GM21447 (cell line): ENCODE results near the gene LHX6.

Experiments
- ATAC-seq: cut with Tn5 transposase; IDR thresholded peaks from one replicate; pipeline ENCODE4 v1.9.1; 2021; ENCODE audit not compliant: unreplicated experiment

LHX6 gene

DNA sequence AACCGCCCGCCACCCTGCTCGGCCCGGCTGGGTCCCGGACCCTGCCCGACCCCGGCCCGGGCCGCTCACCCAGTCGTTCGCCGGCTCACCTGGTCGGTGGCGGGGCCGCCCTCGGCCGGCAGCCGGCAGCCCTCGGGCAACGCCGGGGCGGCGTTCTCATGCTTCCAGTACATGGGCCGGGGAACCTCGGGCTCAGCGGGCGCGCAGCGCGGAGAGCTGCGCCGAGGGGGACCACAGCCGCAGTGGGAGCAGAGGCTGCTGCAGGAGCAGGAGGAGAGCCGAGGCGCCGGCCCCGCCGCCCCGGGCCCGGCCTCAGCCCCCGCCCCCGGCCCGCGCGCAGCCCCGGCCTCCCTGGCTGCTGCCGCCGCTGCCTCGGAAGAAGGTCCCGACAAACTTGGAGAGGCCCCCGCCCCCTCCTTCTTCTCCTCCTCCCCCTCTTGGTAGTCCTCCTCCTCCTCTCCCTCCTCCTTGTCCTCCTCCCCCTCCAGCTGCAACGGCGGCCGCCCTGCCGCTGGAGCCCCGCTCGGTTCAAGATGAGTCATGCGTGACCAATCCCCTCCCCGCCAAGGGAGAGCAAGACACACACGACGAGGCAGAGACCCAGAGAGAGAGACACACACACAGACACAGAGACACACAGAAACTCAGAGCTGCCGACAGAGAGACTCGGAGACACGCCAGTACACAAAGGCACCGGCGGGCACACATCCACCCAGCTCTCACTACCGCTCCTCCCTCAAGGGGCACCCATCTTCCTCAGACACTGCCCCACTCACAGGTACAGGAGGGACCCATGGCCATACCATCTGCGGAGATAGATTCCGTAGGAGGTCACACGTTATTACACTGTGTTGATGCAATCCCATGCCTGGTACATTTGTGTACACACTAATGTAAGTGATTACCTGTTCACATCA, at the start of gene LHX6:
LHX6 (minus strand) TSS at position 390 of the 917 bp plus-strand sequence; CDS start at position 173, 217 bp downstream.
- ATAC-seq, result no peak

DNA sequence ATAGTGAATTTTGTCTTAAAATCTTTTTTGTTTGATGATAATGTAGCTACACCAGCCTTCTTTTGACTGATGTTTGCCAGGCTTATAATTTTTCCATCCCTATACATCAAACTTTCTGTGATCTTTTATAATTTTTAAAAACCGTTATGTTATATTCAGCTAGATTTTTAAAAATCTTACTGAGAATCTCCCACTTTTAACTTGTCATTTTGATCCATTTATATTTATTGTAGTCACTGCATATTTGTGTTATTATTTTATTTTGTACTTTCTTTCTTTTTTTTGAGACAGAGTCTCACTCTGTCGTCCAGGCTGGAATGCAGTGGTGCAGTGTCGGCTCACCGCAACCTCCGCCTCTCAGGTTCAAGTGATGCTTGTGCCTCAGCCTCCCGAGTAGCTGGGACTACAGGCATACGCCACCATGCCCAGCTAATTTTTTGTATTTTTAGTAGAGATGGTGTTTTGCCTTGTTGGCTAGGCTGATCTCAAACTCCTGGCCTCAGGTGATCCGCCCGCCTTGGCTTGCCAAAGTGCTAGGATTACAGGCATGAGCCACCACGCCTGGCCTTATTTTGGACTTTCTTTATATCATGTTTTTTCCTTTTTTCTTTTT, 48.6 kb upstream of the LHX6 start:
- ATAC-seq, result no peak

DNA sequence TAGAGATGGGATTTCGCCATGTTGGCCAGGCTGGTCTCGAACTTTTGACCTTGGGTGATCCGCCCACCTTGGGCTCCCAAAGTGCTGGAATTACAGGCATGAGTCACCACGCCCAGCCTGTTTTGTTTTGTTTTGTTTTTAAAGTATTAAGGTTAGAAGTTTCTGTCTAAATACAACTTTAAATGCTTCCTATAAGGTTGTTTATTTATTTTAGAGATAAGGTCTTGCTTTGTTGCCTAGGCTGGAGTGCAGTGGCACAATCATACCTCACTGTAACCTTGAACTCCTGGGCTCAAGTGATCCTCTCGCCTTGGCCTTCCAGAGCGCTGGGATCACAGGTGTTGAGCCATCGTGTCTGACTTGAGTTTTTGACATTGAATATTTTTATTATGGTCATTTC, 47.3 kb upstream of the LHX6 start:
- ATAC-seq, result no peak

DNA sequence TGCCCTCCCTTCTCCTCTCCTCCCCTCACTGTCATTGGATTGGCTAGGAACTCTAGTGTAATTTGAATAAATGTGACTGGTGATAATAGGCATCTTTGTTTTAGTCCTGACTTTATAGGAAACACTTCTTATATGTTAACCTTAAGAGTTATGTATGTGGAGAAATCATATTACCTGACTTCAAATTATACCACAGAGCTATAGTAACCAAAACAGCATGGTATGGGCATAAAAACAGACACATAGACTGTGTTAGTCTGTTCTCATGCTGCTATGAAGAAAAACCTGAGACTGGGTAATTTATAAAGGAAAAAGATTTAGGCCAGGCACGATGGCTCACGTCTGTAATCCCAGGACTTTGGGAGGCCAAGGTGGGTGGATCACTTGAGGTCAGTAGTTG, 45.3 kb upstream of the LHX6 start:
- ATAC-seq, result no peak

DNA sequence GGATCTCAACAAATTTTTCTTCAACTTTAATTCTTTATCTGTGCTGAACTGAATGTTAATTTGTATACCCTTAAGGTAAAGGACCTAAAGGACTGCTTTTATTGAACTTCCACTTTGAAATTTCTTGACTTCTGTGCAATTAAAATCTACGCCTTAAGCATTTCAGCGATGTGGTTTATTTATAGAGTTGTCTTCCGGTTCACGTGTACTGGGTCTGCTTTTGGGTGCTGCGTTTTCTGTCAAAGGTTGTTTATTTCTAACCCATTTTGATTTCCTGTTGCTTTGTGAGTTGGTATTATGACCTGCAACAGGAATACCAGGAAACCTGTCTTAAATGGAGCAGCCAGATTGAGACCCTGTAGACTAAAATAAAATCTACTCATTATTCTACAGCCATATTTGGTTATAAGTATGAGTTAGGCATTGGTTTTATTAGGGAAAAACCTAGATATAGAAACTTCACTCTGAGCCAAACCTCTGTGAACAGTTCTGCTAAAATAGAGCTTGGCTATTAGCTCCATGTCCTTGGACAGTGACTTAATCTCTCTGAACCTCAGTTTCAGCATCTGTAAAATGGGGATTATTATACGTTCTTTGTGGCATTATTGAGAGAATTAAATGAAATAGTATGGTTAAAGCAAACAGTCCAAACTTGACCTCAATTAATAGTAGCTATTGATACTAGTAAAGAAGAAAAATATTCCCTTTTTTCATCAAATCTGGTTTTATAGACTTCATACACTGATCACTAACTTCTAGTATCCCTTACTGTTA, 39.5 kb upstream of the LHX6 start:
- ATAC-seq, result no peak

DNA sequence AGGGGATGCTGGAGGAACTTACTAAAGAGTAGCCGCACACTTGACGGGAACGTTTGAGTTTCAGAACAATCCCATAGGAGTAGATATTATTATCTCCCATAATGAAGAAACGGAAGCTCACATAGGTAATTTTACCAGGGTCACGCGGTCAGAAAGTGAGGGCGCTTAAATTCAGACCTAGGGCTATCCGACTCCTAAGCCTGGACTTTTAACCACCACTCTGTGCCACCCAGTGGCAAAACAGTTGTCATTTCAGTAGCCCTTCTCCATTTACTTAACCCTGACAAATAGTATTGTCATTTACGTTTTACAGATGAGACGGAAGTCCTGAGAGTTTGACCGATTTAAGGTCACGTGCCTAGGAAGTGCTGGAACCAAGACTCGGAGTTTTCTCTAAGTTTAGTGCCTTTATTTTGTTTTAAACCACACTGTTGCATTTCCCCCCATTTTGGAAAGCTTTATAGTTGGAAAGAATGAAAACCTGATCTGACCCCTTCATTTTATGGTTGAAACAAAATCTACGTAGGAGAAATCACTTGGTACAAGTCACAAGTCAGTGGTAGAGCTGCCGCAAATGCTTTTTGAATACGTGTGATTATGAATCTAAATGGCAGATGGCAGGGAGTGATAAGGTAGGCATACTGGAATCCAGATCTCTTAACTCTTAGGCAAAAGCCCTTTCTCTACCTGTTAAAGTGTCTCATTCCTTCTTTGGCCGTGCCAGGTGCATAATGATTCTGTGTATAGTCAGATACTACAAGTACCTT, 36.6 kb upstream of the LHX6 start:
- peak; percentile 49 for ATAC-seq

DNA sequence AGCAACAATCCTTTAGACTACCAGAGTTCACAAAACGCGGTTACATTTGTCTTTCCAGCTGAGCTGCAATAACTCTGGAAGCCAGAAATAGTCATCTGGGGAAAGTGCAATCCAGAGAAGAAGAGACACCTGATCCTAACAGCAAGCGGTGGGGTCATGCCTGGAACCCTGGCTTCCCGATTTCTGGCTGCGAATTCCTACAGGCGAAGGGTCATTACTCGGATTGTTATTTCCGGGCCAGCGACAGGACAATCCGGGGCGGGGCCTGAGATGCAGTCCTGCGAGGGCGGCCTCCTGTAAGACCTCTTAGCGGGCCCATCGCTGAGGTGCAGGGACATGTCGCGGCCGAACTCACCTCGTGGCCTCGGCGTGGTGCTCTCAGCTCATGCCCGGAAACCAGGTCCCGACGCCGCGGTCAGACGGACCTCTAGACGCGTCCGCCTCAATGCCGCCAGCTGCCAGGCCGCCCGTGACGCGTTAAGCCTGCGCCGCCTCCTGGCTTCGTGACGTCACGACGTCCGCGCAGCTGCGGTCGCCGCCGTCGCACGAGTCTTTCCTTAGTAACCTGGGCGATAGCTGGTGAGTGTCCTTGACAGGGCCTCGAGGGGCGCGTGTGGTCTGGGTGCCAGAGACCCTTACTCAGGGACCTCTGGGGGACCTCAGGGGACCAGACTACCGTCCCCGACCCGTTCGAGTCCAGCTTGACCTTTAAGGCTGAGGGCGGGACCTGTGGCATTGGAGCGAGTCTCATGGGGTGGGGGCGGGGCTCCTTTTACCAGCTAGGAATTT, 35.8 kb upstream of the LHX6 start, which contains the start of the genes MRRF and RBM18:
MRRF (plus strand) TSS at position 523 of the 789 bp plus-strand sequence. CDS start 6,010 bp downstream, outside the sequence.
RBM18 (minus strand) TSS at position 481 of the 789 bp plus-strand sequence. CDS start 3,348 bp downstream, outside the sequence.
- peak; percentile 72 for ATAC-seq

DNA sequence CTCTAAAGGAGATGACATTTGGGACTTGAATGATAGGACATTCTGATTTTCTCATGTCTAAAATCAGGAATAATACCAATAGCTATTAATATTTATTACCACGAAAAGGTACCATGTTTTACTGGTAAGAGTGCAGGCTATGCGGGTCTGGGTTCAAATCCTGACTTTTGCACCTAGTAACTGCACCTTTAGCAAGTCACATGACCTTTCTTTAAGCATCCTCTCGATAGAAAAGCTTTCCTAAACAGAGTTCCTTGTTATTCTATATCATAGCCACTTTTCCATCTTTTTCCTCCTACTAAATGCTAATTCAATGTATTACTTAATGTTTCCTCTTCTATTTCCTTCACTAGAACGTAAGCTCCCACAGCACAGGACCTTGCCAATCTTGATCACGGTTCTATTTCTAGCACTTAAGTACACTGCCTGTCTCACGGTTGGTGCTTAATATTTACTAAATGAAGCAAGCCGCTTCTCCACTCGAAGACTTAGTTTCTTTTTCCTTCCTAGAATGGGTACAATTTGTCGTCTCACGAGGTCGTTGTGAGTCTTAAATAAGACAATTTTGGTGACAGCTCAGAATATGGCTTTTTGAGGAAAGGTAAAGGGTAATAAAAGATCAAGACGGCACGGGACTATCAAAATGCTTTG, 35.1 kb upstream of the LHX6 start:
- no peak for ATAC-seq

DNA sequence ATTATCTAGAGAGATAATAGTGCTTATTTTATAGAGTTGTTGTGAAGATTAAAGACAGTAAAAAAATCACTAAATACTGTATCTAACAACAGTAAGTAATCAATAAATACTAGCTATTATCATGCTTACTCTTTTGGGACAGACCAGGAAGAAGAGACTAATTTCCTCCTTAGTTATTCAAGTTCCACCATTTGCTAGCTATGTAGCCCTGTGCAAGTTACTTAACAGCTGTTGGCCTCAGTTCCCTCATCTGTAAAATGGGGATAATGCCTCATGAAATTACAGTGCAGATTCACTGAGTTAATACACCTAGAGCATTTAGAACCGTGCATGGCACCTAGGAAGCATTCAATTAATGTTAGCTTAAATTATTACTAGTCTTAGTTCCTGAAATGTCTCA, 33.3 kb upstream of the LHX6 start:
- no peak for ATAC-seq

DNA sequence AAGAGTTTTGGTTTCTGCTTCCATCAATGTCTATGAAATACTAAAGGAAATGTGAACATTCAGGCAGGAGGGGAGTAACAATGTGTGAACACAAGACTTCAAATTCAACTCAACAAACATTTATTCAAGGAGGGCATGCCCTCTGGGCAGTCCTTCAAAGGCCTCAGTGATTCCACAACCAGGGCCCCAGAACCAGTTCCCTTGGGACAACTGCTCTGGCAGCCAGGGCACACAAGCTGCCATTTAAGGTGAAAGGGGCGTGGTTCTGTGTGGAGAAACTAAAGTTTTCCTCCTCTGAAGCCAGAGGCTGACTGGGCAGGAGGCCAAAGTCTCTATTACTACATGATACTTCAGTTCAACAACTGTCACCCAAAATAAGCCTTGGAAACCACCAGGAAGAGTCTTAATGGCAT, 32.7 kb upstream of the LHX6 start:
- no peak for ATAC-seq

DNA sequence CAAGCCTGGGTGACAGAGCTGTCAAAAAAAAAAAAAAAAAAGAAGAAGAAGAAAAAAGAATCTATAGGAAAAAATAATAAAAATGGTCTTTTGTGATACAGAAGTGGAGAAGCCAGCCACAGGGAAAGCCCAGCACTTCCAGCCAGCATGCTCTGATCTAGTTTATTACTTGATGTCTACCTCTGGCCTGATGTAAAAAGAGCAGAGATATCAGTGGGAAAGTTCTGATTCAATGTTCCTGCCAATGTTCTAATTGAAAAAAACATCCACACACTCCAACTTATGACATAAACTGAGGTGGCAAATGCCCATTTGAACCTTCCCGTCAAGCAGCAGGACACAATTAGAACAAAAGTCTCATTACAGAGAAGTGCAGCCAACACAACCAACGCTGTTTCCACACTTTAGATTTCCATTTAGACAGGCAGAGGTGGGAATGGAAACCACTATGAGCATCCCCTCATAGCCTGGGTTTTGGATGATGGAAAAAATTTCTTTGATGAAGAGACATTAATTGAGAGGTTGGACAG, 30.2 kb upstream of the LHX6 start:
- no peak for ATAC-seq

DNA sequence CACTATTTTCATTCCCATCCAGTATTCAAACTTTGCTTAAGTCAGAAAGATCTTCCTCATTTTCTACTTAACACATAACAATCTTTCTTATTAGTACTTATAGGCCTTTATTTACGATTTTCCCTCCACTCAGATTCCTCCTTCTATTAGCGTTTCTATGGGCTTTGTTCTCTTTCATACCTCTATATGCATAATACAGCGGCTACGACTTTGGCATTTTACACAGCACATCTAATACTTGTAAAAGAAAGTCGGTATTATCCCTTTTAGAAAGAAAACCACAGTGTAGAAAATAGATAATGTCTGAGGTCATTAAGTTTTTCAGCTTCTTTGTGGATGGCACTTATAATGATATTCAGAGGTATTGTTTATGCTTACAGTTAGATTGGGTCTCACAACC, 27.4 kb upstream of the LHX6 start:
- ATAC-seq, result no peak

DNA sequence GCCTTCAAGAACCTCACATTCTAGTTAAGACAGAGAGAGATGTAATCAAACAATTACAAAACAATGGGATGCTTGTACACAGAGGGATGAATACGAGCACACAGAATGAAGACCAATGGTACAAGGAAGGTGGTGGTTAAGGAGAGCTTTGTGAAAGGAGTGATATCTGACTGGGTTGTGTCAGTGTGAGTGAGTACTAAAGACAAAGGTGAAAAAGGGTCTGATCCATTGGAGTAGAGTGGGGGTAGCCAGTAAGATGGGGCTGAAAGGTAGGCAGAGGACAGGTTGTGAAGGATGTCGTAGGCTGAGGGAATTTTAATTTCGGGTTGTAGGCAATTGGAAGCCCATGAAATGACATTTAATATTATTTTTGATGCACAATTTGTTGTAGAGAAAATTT, 26.0 kb upstream of the LHX6 start:
- no peak for ATAC-seq

DNA sequence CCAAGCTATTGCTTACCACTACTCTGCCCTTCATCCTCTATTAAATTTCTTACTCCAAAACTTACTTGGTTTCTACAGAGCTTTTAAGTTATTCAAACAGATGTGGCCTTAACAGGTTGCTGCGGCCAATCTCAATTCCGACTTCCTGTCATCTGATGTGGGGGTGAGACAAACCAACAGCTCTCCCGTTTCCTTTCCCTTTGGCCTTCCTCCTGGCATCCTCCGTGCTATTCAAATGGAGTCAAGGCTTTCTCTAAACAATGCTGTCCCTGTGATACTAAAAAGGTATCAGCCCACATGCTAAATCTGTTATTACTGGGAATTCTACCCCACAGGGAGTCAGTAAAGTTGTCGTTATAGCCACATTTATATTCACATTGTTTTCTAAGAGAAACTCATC, 24.0 kb upstream of the LHX6 start:
- no peak for ATAC-seq

DNA sequence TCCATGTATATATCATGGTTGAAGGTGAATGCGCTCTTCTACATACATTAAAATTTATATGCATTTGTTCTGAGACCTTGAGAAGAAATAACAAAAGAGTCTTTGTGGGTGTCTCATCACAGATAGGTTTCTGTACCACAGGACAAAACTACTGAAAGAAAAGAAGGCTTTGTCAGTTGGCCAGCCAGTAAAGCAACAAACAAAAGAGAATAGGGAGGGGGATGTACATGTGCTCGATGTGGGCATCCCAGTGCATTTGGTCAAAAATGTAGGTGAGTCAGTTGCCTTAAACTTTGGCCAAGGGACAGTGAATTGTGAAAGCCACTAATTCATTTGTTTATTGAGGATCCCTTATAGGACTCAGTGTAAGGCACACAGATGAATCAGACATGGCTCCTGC, 22.6 kb upstream of the LHX6 start:
- ATAC-seq, result no peak

DNA sequence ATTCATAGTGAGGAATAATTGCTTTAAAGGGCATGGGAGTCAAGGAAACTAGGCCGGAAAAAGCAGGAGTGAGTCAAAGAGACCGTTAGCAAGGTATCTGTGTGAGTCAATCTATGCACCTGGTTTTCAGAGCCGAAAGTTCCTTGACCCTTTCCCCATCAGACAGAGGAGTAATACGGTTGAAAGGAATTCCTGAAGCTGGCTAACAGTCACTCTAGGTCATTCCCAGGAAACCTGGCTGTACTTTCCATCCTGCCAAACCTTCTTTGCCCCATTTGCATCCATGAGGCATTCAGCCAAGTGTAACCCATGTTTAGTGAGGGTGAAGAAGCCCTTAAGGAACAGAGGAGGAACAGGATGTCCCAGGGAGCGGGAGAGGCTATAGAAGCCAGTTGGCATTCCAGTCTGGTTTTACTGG, 19.7 kb upstream of the LHX6 start:
- ATAC-seq, result no peak

DNA sequence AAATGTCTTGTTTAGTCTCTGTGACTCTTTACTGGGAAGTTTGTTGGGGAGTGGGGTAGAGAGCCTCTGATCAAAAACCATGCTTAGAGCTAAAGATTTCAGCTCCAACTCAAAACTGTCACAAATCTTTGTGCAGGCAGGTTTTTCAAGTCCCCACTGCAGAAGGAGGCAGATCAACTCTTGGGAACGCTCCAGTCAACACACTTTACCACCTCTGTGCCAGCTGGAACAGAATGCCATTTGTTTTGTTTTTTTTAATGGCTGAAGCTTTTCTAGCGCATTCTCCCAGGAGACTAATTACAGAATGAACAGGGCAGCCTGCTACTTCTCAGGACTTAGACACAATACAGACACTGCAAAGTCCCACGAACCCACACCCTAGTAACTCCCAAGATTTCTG, 17.9 kb upstream of the LHX6 start:
- no peak for ATAC-seq

DNA sequence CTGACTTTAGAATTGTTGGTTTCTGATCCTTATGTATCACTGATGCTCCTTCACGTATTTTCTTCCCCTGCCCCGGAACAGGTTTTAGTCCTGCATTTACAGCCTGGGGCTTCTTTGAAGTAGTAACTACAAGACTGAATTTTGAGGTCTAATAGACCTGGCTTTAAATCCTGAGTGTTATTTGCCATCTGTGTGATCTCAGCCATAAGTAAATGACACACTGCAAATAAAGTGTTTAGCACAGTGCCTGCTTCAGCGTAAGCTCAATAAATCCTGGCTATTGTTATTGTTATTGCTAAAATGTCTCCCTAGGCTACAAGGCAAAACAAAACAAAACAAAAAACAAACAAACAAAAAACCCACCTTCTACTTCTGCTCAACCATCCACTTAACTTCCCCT, 15.6 kb upstream of the LHX6 start:
- ATAC-seq, result no peak

DNA sequence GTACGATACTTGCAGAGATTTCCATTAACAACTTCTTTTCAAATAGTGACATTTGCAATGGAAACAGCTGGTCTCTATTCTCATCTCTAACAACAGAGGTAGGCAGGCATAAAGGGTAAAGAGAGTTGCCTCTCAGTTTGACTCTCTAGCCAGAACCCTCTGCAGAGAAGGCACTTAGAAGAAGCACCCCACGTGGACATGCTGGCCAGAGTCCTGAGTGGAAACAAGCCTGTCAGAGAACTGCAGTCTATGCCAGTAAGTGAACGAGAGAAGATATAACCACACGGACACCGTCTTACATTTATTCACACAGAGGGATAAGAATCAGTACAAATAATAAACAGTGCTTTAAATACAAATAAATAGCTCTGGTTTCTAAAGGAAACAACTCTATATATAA, 11.0 kb upstream of the LHX6 start:
- ATAC-seq, result no peak
